Measurements from ENCODE around the gene LPIN1.

- TF ChIP-seq, protein P1, sequence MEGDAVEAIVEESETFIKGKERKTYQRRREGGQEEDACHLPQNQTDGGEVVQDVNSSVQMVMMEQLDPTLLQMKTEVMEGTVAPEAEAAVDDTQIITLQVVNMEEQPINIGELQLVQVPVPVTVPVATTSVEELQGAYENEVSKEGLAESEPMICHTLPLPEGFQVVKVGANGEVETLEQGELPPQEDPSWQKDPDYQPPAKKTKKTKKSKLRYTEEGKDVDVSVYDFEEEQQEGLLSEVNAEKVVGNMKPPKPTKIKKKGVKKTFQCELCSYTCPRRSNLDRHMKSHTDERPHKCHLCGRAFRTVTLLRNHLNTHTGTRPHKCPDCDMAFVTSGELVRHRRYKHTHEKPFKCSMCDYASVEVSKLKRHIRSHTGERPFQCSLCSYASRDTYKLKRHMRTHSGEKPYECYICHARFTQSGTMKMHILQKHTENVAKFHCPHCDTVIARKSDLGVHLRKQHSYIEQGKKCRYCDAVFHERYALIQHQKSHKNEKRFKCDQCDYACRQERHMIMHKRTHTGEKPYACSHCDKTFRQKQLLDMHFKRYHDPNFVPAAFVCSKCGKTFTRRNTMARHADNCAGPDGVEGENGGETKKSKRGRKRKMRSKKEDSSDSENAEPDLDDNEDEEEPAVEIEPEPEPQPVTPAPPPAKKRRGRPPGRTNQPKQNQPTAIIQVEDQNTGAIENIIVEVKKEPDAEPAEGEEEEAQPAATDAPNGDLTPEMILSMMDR (IDR thresholded peaks at IDR 0.05) = no peak
- TF ChIP-seq POLR2A (IDR thresholded peaks at IDR 0.05) = no peak
These were observed 67.5 kb downstream of the LPIN1 start for GRCh38 chr2:11813951-11814350.
